Neural cell (in vitro differentiated cells): ENCODE data around the gene RPL18A. TPM values are rescaled to one million over a fixed set of nuclear protein-coding genes. Genes with fewer than 3 reads are reported as not detected.

Experiments
- H2AFZ ChIP-seq: fragments of 200-600, 300-800 bp; sonication (generic), shearing (Covaris generic); 2 replicates; pipeline ENCODE4 v1.6.0; 2014; ENCODE audit warnings: low read depth, mild to moderate bottlenecking, antibody characterized with exemption, low read length, moderate library complexity
- H3F3A ChIP-seq: fragments of 200-600 bp; shearing (Covaris generic); 2 replicates; pipeline ENCODE4 v1.6.1; 2016; ENCODE audit warnings: mild to moderate bottlenecking, moderate library complexity, mixed read lengths, antibody characterized with exemption, low read length; ENCODE audit not compliant: insufficient read depth, poor library complexity, severe bottlenecking
- H3K27ac ChIP-seq: fragments of 200-600, 300-800 bp; sonication (generic), shearing (Covaris generic); 2 replicates; pipeline ENCODE4 v1.5.1; 2014; ENCODE audit warnings: mild to moderate bottlenecking, low read length, moderate library complexity
- H3K27me3 ChIP-seq: fragments of 300-800, 200-600 bp; sonication (generic), shearing (Covaris generic); 2 replicates; pipeline ENCODE4 v1.6.0; 2014; ENCODE audit warnings: mild to moderate bottlenecking, low read depth, low read length, moderate library complexity; ENCODE audit not compliant: insufficient read depth
- H3K36me3 ChIP-seq: fragments of 300-800, 200-600 bp; sonication (generic), shearing (Covaris generic); 2 replicates; pipeline ENCODE4 v1.5.1; 2014; ENCODE audit warnings: mild to moderate bottlenecking, antibody characterized with exemption, low read length, moderate library complexity; ENCODE audit not compliant: insufficient read depth
- H3K4me2 ChIP-seq: fragments of 300-800, 200-600 bp; sonication (generic), shearing (Covaris generic); 2 replicates; pipeline ENCODE4 v1.6.0; 2014; ENCODE audit warnings: mild to moderate bottlenecking, low read length
- H3K4me3 ChIP-seq: fragments of 300-800, 200-600 bp; sonication (generic), shearing (Covaris generic); 2 replicates; pipeline ENCODE4 v1.5.1; 2014; ENCODE audit warnings: mild to moderate bottlenecking, low read length, moderate library complexity
- H3K79me2 ChIP-seq: fragments of 200-600 bp; shearing (Covaris generic); replicated peaks from 2 replicates; pipeline ENCODE4 v1.6.0; 2014; ENCODE audit warnings: mild to moderate bottlenecking, low read length, moderate library complexity; ENCODE audit not compliant: insufficient read depth
- H3K9ac ChIP-seq: fragments of 300-800, 200-600 bp; sonication (generic), shearing (Covaris generic); 2 replicates; pipeline ENCODE4 v1.6.1; 2016; ENCODE audit warnings: mild to moderate bottlenecking, low read length, mixed read lengths
- H3K9me2 ChIP-seq: fragments of 200-600 bp; shearing (Covaris generic); 2 replicates; pipeline ENCODE4 v1.6.1; 2016; ENCODE audit warnings: mild to moderate bottlenecking, low read length, mixed read lengths; ENCODE audit not compliant: insufficient read depth
- H3K9me3 ChIP-seq: fragments of 200-600, 300-800 bp; sonication (generic), shearing (Covaris generic); 2 replicates; pipeline ENCODE4 v1.6.1; 2016; ENCODE audit warnings: mild to moderate bottlenecking, mixed run types, low read length, moderate library complexity, mixed read lengths
- H4K20me1 ChIP-seq: fragments of 200-600 bp; shearing (Covaris generic); 2 replicates; pipeline ENCODE4 v1.6.1; 2016; ENCODE audit warnings: mild to moderate bottlenecking, mixed run types; ENCODE audit not compliant: insufficient read depth
- EP300 ChIP-seq: fragments of 450-650 bp; conservative IDR thresholded peaks from 2 replicates; pipeline ENCODE4 v1.6.1; 2014; ENCODE audit warnings: antibody characterized with exemption, mild to moderate bottlenecking, moderate library complexity; ENCODE audit not compliant: poor library complexity, severe bottlenecking
- EZH2 ChIP-seq: fragments of 200-600, 300-800 bp; shearing (Covaris generic), sonication (generic); IDR thresholded peaks from 2 replicates; pipeline ENCODE4 v1.6.1; 2014; ENCODE audit warnings: antibody characterized with exemption, low read length, borderline replicate concordance, mild to moderate bottlenecking; ENCODE audit not compliant: insufficient read depth, poor library complexity, severe bottlenecking
- MXI1 ChIP-seq: fragments of 450-650 bp; conservative IDR thresholded peaks from 2 replicates; pipeline ENCODE4 v1.6.1; 2014; ENCODE audit warnings: antibody characterized with exemption, mild to moderate bottlenecking; ENCODE audit not compliant: poor library complexity, severe bottlenecking
- POLR2AphosphoS5 ChIP-seq: IDR thresholded peaks from 2 replicates; pipeline ENCODE4 v1.6.1; 2012
- TAF1 ChIP-seq: IDR thresholded peaks from 2 replicates; pipeline ENCODE4 v1.6.1; 2012; ENCODE audit warnings: low read depth
- polyA plus RNA-seq: library from polyadenylated mRNA; depleted of rRNA; stranded (reverse); fragments of >200 nt; gene quantifications from 2 replicates; pipeline ENCODE4 v1.2.3, GENCODE V29; 2014
- TF ChIP-seq, protein P1 (sequence below): IDR thresholded peaks from 2 replicates; pipeline ENCODE4 v1.6.1; 2012; ENCODE audit warnings: borderline replicate concordance

The RPL18A gene
- polyA plus RNA-seq, 1 donor from 2014 or later, result 681 TPM

- Histone ChIP-seq H2AFZ (no peak overlapping the region), H3K9me3 (no peaks in the 10 kb centered on the region), H3K4me2 (no peak overlapping the region), H3K36me3 (no peaks in the 10 kb centered on the region), H3K9me2 (no peaks in the 10 kb centered on the region), H3K4me3 (no peak overlapping the region), H3K79me2 (no peaks in the 10 kb centered on the region), H3K27me3 (no peaks in the 10 kb centered on the region), H4K20me1 (no peaks in the 10 kb centered on the region), H3K9ac (no peak overlapping the region), H3K27ac (no peak overlapping the region), H3F3A (no peaks in the 10 kb centered on the region)
- TF ChIP-seq EP300 (no peak), TAF1 (no peak)
- TF ChIP-seq, protein P1, sequence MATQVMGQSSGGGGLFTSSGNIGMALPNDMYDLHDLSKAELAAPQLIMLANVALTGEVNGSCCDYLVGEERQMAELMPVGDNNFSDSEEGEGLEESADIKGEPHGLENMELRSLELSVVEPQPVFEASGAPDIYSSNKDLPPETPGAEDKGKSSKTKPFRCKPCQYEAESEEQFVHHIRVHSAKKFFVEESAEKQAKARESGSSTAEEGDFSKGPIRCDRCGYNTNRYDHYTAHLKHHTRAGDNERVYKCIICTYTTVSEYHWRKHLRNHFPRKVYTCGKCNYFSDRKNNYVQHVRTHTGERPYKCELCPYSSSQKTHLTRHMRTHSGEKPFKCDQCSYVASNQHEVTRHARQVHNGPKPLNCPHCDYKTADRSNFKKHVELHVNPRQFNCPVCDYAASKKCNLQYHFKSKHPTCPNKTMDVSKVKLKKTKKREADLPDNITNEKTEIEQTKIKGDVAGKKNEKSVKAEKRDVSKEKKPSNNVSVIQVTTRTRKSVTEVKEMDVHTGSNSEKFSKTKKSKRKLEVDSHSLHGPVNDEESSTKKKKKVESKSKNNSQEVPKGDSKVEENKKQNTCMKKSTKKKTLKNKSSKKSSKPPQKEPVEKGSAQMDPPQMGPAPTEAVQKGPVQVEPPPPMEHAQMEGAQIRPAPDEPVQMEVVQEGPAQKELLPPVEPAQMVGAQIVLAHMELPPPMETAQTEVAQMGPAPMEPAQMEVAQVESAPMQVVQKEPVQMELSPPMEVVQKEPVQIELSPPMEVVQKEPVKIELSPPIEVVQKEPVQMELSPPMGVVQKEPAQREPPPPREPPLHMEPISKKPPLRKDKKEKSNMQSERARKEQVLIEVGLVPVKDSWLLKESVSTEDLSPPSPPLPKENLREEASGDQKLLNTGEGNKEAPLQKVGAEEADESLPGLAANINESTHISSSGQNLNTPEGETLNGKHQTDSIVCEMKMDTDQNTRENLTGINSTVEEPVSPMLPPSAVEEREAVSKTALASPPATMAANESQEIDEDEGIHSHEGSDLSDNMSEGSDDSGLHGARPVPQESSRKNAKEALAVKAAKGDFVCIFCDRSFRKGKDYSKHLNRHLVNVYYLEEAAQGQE, result no peak
Observed at GRCh38 chr19:17835182-17836006, 24.3 kb upstream of the RPL18A start.

GRCh38 chr19:17836530-17836929 lies 23.2 kb upstream of the RPL18A start:
- Histone ChIP-seq H3K36me3 (no peaks in the 10 kb centered on the region), H3K27ac (no peak overlapping the region), H3K9ac (no peak overlapping the region), H3K4me2 (no peak overlapping the region), H3K79me2 (no peaks in the 10 kb centered on the region), H4K20me1 (no peaks in the 10 kb centered on the region), H3K27me3 (peaks cover 4% of the 10 kb centered on the region), H3K9me2 (no peaks in the 10 kb centered on the region), H3K4me3 (no peak overlapping the region), H3K9me3 (no peaks in the 10 kb centered on the region), H2AFZ (no peak overlapping the region), H3F3A (no peaks in the 10 kb centered on the region)
- TF ChIP-seq, protein P1, result no peak
- no peak for TF ChIP-seq EZH2
- no peak for TF ChIP-seq POLR2AphosphoS5
- no peak for TF ChIP-seq MXI1
- TF ChIP-seq TAF1, result no peak
